ENCODE data around the gene MRPL4.
"Not testable (repeated sequence)": the region's sequence is repeated elsewhere in the genome, so short reads cannot be mapped to it uniquely, and the experiment has no call there.

Gene MRPL4

DNA sequence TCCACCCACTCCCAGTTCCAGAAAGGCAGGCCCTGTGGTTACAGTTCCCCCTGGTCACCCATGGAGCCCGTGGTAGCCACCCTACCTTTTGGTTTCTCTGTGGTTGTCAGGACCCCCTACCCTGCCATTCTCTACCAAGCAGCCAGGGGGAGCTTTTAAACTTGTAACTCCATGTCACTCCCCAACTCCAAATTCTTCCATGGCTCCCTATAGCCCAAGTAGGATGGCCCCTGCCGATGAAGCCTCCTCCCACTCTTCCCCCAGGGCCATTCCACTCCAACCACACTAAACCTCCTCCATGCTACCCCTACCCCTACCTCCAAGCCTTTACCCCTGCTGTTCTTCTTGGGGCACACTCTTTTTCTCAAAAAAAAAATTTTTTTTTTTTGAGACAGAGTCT, 23.1 kb upstream of the MRPL4 start:
- no peak overlapping the region for H3K4me3 ChIP-seq (ENCODE audit: low read depth, low read length)
- DNase-seq (ENCODE audit: low read depth): no peak
- TF ChIP-seq, protein P1, sequence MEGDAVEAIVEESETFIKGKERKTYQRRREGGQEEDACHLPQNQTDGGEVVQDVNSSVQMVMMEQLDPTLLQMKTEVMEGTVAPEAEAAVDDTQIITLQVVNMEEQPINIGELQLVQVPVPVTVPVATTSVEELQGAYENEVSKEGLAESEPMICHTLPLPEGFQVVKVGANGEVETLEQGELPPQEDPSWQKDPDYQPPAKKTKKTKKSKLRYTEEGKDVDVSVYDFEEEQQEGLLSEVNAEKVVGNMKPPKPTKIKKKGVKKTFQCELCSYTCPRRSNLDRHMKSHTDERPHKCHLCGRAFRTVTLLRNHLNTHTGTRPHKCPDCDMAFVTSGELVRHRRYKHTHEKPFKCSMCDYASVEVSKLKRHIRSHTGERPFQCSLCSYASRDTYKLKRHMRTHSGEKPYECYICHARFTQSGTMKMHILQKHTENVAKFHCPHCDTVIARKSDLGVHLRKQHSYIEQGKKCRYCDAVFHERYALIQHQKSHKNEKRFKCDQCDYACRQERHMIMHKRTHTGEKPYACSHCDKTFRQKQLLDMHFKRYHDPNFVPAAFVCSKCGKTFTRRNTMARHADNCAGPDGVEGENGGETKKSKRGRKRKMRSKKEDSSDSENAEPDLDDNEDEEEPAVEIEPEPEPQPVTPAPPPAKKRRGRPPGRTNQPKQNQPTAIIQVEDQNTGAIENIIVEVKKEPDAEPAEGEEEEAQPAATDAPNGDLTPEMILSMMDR (IDR thresholded peaks at IDR 0.05; ENCODE audit: control insufficient read depth, extremely low read depth, insufficient read depth): peak; percentile 21; the same call in 1 of the 2 replicates

DNA sequence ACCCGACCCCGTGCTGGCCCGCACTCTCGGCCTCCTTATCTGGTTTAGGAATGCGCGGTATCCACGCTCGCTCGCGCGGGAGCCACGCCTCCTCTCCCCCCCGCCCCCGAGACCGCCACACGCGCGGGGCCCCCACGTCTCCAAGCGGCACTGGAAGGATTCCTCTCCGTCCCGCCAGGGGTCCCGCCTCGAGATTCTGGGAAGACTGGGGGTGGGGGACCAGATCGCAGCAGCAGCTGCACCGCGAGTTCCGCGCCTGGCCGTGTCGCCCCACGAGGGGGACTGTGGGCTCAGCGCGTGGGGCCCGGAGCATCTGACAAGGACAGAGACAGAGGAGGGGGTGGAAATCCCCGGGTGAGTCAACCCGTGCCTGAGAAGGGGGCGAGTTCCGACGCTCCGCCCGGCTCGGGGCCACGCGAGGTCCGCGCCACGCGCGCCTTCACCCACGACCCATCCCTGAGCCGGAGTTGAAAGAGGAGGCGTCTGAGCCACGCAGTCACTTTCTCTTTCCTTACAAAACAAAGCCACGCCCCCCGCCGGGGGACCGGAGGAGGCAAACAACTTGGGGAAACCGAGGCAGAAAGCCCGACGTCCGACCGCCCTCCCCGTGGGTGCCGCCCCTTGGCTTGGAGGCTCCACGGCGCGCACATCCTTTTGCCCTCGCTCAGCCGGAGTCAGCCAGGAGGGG, 21.7 kb upstream of the MRPL4 start:
- DNase-seq (ENCODE audit: low read depth): no peak
- peak overlapping the region; percentile 76 for H3K4me3 ChIP-seq (ENCODE audit: low read depth, low read length)
- TF ChIP-seq, protein P1 (IDR thresholded peaks at IDR 0.05; ENCODE audit: control insufficient read depth, extremely low read depth, insufficient read depth): no peak

DNA sequence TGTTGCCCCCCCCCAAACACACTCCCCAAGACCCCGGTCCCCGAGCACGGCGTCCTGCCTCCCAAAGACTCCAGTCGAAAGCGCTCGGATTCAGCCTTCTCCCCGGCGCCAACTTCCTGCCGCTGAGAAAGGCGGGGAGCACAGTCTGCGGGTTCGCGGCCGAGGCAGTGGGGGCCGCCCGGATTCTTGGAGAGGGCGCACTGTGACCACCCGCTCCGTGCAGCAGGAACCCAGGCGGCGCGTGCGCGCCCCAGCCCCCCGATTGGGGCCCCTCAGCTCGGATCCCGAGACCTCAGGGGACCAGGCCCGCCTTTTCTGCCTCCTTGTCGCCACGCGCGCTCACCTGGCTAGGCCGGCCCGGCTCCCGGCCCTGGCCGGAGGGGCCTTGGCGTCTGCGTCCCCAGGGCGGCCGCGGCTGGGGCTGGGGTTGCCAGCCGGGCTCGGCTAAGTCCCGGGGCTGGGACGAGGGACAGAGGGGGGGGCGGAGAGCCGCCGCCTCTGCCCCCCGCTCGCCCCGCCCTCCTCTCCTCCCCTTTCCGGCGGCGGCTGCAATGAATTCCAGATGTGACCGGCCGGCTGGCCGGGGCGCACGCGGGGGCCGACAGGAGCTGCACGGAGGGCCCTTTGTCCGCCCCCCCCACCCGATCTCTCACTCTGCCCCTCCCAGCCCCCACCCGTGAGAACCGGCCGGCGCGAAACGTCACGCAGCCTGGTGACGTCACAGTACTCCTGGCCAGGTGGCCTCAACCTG, 21.0 kb upstream of the MRPL4 start, which contains the start of gene S1PR2:
TSS of gene S1PR2 (minus strand) at position 471 of the 751 bp plus-strand sequence. CDS start 6,426 bp downstream, outside the sequence.
- DNase-seq (ENCODE audit: low read depth): no peak
- TF ChIP-seq, protein P1 (IDR thresholded peaks at IDR 0.05; ENCODE audit: control insufficient read depth, extremely low read depth, insufficient read depth): no peak
- H3K4me3 ChIP-seq (ENCODE audit: low read depth, low read length): peak within 1 kb of the TSS; percentile 76

DNA sequence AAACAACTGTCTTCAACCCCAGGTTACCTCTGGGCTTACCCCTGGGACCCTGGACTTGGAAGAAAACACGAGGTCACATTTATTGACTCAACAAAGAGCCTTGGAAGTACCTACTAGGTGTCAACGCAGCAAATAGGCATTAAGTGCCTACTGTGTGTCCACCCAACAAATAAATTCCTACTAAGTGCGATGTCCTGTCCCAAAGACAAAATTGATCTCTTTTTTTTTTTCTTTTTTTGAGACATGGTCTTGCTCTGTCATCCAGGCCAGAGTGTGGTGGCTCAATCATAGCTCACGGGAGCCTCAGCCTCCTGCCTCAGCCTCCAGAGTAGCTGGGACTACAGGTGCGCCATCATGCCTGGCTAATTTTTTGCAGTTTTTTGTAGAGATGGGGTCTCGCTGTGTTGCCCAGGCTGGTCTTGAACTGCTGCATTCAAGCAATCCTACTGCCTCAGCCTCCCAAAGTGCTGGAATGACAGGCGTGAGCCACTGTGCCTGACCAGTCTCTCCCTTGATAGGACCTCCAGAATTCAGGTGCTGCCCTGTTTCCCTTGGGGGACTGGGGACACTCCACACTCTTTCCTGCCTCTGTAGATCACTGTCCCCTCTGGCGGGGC, 20.3 kb upstream of the MRPL4 start:
- TF ChIP-seq, protein P1 (IDR thresholded peaks at IDR 0.05; ENCODE audit: control insufficient read depth, extremely low read depth, insufficient read depth): no peak

DNA sequence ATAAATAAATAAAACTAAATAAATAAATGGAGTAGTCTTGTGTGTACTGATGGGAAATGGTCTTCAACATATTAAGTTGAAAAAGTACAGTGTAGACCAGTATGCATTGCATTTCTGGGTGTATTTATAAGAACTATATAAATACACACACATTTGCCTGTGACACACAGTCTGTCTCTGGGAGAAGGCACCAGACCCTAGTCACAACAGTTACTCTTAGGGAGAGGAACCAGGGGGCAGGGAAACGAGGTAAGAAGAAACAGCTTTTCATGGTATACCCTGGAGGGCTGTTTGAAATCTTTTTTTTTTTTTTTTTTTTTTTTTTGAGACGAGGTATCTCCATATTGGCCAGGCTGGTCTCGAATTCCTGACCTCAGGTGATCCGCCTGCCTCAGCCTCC, 18.1 kb upstream of the MRPL4 start:
- no peak for DNase-seq (ENCODE audit: low read depth)
- no peak overlapping the region for H3K4me3 ChIP-seq (ENCODE audit: low read depth, low read length)
- TF ChIP-seq, protein P1 (IDR thresholded peaks at IDR 0.05; ENCODE audit: control insufficient read depth, extremely low read depth, insufficient read depth): no peak

More for the DNA sequence above, 20.3 kb upstream of the MRPL4 start:
- DNase-seq (ENCODE audit: low read depth): no peak
- H3K4me3 ChIP-seq (ENCODE audit: low read depth, low read length): peak overlapping the region; percentile 76

DNA sequence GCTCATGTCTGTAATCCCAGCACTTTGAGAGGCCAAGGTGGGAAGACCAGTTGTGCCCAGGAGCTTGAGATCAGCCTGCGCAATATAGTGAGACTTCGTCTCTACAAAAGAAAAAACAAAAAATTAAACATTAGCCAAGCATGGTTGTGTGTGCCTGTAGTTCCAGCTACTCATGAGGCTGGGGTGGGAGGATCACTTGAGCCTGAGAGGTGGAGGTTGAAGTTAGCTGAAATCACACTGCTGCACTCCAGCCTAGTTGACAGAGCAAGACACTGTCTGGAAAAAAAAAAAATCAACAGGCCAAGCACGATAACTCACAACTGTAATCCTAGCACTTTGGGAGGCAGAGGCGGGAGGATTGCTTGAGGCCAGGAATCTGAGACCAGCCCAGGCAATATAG, 17.0 kb upstream of the MRPL4 start:
- no peak overlapping the region for H3K4me3 ChIP-seq (ENCODE audit: low read depth, low read length)
- TF ChIP-seq, protein P1 (IDR thresholded peaks at IDR 0.05; ENCODE audit: control insufficient read depth, extremely low read depth, insufficient read depth): no peak
- no peak for DNase-seq (ENCODE audit: low read depth)

DNA sequence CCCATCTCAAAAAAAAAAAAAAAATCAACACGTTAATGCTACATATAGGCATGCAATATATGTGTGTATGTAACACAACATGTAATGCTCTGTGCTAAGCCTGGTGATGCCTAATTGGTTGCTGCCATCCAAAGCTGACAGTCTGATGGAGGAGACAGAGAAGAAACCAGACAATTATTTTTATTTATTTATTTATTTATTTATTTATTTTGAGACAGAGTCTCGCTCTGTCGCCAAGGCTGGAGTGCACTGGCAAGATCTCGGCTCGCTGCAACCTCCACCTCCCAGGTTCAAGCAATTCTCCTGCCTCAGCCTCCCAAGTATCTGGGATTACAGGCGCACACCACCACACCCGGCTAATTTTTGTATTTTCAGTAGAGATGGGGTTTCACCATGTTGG, 16.6 kb upstream of the MRPL4 start:
- DNase-seq (ENCODE audit: low read depth); H3K4me3 ChIP-seq (ENCODE audit: low read depth, low read length): not testable (repeated sequence)
